ENCODE data around the gene ANO2.
"Not testable (repeated sequence)": the region's sequence is repeated elsewhere in the genome, so short reads cannot be mapped to it uniquely, and the experiment has no call there.

The ANO2 gene

DNA sequence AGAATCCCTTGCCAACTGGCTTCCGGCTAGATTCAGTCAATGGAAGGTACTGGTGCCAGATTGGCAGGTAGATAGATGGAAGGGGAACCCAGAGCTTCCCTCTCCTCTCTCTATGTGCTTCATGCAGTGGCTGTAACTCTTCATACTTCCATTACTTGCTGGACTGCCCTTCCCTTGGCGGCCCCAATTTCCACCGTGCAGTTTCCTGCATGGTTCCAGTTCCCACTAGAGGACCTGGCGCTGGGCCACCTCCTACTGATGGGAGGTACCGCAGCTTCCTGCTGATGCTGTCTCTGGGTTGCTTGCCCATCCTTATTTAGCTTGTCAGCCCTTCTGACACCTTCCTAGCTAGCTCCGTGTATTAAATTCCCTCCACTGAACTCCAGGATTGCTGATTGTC is 226.4 kb downstream of the ANO2 start:
- no peak for DNase-seq

GRCh38 chr12:5718073-5718472 is 227.0 kb downstream of the ANO2 start:
- DNase-seq = no peak

DNA sequence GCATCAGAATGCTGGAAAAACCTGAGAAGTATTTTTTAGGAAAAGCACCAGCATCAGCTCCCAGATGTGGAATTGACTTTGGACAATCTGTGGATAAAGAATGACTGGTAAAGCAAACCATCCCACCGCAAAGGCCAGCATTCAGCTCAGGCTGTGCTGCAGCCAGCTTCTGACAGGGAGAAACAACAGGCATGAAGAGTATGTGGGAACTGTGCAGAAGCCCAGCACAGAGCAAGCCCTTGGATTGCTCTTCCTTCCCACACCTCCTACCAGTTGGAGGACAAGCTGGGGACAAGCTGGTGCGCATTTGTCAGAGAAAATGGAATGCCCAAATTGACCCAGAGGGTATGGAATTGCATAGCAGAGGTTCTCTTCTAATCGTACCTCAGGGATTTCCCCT is 228.1 kb downstream of the ANO2 start:
- DNase-seq = no peak

DNA sequence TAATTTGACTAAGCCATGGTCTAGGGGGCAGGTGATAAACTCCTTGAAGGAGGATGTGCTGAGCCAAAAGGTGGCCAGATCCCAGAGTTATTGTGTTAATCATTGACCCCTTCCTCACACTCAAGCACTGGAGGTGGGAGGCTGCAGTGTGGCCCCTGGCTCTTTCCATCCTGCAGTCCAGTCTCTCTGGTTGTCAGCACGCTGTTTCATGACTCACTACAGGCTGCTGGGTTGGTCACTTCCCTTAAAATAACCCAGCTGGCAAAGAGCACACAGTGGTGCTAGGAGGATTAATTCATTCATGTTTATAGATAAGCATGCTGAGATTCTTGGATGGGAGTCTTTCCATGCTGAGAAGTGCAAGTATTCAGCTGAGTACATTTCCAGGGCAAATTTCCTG is 228.9 kb downstream of the ANO2 start:
- DNase-seq = no peak

GRCh38 chr12:5715021-5715420 is 230.0 kb downstream of the ANO2 start:
- no peak for DNase-seq

DNA sequence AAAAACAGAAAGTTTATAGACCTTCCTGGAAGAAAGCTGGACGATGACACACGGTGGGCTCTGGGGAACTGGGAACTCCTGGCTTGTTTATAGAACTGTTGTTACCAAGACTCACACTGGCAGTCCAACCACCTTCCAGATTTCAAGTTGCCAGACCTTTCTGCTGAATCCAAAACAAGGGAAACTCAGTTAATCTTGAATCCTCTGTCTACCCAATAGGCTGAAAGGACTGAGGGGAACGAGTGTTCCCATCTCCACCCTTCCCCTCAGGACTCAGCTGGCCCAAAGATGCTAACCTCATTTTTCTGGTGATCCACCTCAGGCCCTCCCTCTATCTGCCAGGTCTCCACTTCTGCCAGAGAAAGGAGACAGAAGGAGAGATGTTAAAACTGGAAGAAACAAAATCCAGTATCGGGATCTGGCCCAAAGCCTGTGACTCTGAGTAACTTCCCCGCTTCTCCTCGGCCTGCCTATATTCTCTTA is 231.4 kb downstream of the ANO2 start:
- DNase-seq = no peak

DNA sequence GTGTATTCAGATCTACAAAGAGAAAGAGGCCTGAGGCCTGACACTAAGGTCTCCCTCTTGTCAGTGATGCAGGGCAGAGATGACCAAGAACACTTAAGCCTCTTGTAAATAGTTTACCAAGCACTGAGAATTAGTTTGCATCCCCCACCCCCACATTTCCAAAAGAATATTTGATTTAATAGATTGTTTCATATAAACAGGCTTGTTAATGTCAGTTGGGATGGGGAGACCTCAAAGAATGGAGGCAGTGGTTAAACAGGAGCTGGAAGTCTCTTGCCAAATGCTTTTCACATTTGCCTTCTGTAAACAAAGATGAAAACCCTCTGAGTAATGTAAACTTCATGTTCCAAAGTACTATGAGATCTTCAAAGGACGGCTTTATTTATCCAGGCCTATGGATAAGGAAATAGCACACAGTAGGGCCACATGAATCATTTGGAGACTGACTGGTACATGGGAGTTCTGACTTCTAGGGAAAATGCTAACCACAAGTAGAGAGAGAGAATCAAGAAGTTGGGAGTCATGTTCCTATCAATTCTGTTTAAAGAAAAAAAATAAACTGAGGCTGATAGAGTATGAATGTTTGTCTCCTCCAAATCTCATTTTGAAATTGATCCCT is 234.7 kb downstream of the ANO2 start:
- no peak for DNase-seq

DNA sequence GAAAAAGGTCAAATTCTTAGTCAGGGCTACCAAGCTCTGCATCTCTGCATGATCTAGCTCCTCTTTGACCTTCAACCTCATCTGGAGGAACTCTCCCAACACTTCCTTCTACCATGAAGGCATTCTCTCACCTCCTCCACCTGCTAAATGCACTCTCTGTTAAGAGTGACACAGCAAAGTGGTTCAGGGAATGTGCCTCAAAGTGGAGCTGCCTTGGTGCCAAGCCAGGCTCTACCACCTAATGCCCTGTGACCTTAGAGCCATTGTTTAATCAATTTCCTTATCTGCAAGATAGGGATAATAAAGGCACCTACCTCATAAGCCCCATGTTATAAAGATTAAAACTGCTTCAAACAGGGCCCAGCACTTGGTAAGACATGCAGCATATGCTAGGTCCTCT is 236.7 kb downstream of the ANO2 start:
- no peak for DNase-seq

- no peak for DNase-seq
These were observed 238.8 kb downstream of the ANO2 start for GRCh38 chr12:5706247-5706646.

DNA sequence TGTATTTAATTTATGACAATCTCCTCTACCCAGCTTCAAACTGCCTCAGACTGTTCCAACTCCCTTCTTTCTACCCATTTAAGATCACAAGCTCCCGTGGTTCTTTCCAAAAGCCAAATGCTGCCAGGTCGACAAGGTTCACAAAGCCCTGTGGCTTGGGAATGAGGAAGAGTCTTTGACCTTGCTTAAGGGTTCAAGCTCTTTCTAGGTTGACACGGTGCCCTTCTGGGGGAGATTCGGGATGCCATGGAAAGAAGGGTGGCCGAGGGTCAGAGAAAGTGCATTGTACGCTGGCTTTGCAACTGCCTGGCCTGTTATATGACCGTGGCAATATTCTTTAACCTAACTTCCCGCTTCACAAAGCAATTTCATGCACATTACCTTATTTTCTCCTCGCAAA is 239.3 kb downstream of the ANO2 start:
- DNase-seq = no peak

- DNase-seq = no peak
These were observed 250.2 kb downstream of the ANO2 start for GRCh38 chr12:5694759-5695409.

GRCh38 chr12:5692850-5693249 is 252.2 kb downstream of the ANO2 start:
- no peak for DNase-seq

GRCh38 chr12:5691943-5692342 is 253.1 kb downstream of the ANO2 start:
- DNase-seq = no peak

DNA sequence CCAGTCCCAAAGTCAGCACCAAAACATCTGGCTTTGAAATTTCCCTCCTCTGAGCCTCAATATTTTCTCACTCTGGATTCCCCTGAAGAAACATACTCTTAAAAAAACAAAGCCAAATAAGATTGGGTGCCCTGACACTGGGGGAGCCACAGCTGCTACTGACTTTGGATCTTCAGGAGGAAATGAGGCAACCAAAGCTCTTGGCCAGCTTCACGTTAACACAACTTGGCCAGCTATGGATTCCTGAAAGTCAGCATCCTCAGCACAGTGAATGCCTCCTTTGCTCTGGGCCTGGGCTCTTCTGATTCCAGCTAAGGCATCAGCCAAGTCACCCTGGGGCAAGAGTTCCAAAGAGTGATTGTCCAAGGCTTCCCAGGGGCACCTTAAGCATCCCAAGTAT is 254.8 kb downstream of the ANO2 start:
- DNase-seq = no peak

GRCh38 chr12:5689773-5690172 is 255.3 kb downstream of the ANO2 start:
- DNase-seq = no peak

- no peak for DNase-seq
These were observed 256.8 kb downstream of the ANO2 start for GRCh38 chr12:5688226-5688625.

DNA sequence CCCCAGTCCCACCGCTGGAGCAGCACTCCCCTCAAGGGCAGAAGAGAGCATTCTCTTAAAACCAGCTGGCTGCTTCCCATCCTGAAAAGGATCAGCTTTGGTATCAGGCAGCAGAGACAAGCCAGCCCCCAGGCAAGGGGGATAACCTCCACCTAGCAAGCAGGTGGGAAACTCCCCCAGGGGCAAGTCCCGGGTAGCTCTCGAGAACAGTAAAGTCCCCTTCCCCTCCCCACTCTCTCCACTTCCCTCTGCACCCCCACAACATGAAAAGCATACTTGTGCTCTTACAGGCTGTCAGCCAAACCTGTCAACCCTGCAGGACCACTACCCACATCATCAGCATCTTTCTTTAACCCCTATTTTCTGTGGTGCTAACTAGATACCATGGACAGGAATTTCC is 259.1 kb downstream of the ANO2 start:
- DNase-seq = no peak

DNA sequence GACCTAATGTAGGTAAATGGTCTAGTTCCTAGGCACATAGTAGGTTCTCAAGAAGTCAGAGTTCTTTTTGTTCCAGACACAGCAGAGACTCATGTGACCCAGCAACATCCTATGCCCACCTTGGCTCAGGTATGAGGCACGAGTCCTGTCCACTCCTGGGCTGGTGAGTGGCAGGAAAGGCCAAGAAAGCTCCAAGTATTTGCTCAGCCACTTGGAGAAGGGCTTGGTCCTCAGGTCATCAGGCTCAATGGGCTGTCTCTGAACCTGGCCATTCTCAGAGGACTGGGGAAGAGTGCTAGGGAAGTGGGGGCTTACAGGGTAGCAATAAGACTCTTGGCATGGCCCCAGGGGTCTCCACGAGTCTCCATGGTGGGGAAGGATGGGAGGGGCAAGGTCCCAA is 260.1 kb downstream of the ANO2 start:
- no peak for DNase-seq

DNA sequence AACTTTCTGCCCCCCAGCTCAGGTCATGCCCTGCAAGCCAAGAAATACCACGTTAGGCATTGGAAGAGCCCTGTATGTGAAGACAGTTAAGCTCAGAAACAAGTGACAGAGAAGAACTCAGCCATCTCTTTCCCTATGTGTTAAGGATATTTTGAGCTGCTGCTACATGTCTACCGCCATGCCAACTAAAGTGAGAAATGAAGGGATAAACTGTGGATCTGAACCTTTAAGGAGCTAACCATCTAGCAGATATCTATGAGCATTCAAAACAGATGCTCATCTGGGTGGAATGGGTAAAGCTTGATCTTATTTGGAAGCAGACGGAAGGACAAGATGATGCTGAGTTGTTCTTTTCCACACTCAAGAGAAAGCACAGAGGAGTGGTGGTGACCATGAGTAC is 262.5 kb downstream of the ANO2 start:
- DNase-seq = no peak

- no peak for DNase-seq
These were observed 266.9 kb downstream of the ANO2 start for GRCh38 chr12:5678176-5678575.

- not testable (repeated sequence) for DNase-seq
These were observed 275.4 kb downstream of the ANO2 start for GRCh38 chr12:5669624-5670023.

- no peak for DNase-seq
These were observed 279.4 kb downstream of the ANO2 start for GRCh38 chr12:5665615-5666014.

DNA sequence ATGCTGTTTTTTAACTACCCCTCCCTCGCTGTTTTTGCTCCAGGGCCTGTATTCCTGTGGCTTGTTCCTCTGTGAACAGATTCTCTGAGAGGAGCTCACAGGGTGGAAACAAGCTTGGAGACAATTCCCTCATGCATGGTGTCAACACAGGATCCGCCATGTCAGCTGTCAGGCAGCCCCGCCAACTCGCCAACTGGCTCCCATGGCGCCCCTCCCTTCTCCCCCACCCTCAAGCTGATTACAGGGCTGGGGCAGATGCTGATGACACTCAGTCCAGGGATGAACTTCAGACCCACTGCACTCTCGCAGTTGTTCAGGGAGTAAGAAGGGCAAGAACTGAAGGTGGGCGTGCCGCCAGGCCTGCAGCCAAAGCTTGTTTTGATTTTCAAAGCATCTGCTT is 283.2 kb downstream of the ANO2 start:
- no peak for DNase-seq

GRCh38 chr12:5660238-5660637 is 284.8 kb downstream of the ANO2 start:
- DNase-seq = no peak
